GM12801 (cell line): Measurements from ENCODE around the gene ADIPOR1.

Experiments used
- TF ChIP-seq, protein P1 (sequence below): IDR thresholded peaks from one replicate; pipeline ENCODE4 v1.5.1; 2011; ENCODE audit warnings: control low read depth; ENCODE audit not compliant: insufficient read length; ENCODE audit errors: extremely low read depth

ADIPOR1 gene, protein sequence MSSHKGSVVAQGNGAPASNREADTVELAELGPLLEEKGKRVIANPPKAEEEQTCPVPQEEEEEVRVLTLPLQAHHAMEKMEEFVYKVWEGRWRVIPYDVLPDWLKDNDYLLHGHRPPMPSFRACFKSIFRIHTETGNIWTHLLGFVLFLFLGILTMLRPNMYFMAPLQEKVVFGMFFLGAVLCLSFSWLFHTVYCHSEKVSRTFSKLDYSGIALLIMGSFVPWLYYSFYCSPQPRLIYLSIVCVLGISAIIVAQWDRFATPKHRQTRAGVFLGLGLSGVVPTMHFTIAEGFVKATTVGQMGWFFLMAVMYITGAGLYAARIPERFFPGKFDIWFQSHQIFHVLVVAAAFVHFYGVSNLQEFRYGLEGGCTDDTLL

DNA sequence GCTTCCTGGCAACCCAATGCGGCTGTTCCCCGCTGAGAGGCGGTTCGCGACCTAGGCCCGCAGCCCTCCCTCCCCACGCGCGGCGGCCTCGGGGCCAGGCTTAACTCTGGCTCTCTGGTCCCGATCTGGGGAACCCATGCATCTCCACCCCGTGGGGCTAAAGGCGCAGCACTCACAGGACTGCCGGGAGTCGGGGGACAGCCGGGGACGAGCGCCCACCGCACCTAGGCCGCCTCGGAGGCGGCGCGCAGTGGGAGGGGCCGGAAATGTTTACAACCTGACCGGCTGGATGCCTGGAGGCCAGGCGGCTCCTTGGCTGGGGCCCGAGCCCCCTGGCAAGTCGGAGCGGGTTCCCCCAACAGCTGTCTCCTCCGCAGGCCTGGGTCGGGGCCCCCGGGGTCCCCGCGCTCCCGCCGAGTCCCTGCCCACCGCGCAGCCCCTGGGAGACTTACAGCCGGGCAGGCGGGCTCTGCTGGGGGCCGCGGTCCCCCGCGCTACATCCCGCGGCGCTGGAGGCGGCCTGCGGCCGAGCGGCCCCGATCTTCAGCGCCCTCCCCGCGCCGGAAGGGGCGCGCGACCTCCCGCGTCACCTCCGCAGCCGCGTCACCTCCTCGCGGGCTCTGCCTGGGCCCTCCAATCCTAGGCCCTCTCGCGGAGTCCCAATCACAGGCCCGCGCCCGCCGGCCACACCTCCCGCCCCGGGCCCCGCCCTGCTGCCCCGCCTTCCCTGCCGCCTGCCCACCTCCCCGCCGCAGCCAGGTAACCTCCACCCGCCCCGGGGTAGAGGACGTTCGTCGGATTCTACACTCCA, at the start of gene ADIPOR1:
Gene ADIPOR1 (minus strand): TSS at position 580 of the 811 bp plus-strand sequence. CDS start 7,242 bp downstream, outside the sequence.
- TF ChIP-seq, protein P1, sequence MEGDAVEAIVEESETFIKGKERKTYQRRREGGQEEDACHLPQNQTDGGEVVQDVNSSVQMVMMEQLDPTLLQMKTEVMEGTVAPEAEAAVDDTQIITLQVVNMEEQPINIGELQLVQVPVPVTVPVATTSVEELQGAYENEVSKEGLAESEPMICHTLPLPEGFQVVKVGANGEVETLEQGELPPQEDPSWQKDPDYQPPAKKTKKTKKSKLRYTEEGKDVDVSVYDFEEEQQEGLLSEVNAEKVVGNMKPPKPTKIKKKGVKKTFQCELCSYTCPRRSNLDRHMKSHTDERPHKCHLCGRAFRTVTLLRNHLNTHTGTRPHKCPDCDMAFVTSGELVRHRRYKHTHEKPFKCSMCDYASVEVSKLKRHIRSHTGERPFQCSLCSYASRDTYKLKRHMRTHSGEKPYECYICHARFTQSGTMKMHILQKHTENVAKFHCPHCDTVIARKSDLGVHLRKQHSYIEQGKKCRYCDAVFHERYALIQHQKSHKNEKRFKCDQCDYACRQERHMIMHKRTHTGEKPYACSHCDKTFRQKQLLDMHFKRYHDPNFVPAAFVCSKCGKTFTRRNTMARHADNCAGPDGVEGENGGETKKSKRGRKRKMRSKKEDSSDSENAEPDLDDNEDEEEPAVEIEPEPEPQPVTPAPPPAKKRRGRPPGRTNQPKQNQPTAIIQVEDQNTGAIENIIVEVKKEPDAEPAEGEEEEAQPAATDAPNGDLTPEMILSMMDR, result no peak

DNA sequence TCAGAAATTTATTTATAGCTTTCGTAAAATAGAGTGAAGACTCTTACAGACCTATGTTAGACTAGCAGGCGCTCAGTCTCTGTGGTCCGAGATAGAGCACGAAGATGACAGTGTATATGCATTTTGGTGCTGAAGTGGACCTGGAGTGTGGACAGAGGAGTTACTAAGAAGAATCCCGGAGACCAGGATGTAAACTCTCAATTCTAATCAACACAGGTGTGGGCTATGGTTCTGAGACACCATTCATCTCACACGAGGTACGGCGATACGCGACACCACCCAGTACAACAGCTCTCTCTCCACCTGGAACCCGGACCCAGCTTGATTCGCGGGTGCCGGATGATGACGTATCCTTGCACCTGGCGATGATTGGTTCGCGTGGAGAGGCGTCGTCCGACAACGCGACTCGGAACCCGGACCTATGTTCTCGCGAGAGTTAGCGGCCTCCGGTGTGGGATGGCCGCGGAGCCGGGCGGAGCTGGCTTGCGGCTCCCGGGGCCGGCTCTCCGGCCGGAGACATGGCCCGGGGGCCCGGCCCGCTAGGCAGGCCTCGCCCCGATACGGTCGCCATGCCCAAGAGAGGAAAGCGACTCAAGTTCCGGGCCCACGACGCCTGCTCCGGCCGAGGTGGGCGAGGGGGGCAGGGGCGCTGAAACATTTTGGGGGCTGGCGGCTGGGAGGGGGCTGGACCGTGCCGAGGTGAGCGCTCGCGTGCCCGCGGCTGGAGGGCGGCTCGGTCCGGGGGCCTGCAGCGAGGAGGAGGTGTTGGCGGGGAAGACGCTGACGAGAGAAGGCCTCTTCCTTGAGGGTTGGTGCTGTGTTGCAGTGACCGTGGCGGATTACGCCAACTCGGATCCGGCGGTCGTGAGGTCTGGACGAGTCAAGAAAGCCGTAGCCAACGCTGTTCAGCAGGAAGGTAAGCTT, 49.1 kb upstream of the ADIPOR1 start, which contains the start of gene TMEM183A:
Gene TMEM183A (plus strand): TSS at position 427 of the 924 bp plus-strand sequence. CDS start 92 bp downstream, at position 519.
- TF ChIP-seq, protein P1, result no peak

DNA sequence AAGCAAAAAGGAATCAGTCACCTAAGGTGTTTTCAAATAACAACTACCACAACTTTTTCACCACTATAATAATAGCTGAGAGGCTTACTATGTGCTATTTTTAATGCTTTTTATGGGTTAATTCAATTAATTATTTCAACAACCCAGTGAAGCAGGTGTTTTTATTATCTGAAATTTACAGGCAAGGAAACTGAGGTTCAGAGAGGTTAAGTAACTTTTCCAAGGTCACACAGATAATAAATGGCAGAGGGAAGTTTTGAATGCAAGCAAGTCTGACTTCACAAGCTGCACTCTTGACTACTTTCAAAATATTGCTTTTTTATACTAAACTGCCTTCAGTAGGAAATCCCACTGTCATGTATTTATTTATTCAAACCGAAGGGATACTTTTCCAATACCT, 44.8 kb upstream of the ADIPOR1 start:
- TF ChIP-seq, protein P1, result no peak

DNA sequence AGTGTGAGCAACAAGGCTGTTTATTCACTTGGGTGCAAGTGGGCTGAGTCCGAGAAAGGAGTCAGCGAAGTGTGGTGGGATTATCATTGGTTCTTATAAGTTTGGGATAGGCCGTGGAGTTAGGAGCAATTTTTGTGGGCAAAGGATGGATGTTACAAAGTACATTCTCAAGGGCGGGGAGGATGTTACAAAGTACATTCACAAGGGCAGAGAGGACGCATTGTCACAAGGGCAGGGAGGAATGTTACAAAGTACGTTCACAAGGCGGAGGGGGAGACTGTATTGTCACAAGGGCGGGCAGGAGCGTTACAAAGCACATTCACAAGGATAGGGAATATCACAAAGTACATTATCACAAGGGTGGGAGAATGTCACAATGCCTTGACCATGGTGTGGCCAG, 43.9 kb upstream of the ADIPOR1 start:
- TF ChIP-seq, protein P1, result no peak

DNA sequence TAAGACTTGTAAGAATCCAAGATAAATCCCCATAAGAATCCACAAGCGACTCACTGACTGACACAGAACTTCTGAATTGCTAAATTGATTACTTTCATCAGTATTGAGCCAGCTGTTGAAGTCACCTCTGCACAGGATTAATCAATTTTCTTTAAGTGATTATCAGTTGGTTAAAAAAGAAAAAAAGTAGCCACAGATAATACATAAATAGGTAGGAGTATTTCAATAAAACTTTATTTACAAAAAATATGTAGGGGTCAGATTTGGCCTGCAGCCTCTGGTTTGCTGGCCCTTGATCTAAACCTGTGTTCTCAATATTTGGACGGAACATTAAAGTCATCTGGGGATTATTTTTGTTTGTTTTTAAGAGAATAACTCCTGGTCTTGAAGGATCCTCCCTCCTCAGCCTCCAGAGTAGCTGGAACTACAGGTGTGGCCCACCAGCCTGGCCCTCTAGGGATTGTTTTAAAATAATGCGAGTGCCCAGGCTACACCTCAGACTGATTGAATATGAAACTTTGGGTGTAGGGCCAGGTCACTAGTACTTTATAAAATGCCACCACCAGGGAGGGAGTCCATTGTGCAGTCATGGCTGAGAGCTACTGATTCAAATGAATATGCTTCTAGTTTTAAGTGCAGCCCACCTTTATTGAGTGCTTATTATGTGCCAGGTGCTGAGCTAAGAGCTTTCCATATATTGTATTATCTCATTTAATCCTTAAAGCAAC, 42.3 kb upstream of the ADIPOR1 start:
- TF ChIP-seq, protein P1, result no peak

DNA sequence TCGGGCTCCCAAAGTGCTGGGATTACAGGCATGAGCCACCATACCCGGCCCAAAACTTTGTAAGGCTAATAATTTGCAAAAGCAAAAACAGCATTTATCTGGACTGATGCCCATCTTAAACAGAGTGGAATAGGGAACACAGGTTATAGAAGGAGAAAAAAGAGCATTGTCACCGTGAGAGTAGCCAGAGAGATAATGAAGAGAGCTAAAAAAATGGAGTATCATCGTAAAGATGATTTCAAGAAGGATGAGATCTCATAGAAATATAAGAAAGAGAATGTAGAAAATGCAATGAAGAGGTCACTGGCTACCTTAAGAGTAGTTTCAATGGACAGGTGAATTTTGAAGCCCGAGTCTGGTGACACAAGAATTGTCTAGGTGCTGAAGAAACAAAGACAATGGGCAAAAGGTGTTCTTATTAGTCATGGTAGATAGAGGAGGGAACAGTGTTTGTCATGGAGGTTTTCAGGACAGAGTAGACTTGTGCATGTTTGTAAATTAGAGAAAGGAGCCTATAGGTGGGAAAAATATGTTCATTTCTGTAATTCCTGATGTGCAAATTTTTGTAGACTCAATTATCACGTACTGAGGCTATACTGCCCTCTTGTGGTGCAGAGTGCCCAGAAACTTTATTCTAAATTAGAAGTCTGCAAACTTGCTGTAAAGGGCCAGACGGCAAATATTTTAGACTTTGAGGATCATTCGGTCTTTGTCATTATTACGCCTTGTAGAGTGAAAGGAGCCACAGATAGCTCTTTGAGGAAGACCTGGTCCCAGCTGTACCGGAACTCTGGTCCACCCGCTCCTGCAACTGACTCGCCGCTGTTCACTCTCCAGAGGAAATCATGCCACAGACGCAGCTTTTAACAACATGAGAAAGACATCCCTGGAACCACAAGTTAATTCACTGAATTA, 41.0 kb upstream of the ADIPOR1 start:
- TF ChIP-seq, protein P1, result no peak
